HepG2 (cell line): ENCODE measurements around the gene POU2F1.

Experiments used
- EP300 ChIP-seq, 3 experiments: sonication (generic) in 1 of 3; formaldehyde crosslinking in 1 of 3; IDR thresholded peaks; 2 replicates each; pipeline versions ENCODE4 v1.5.1 to v1.6.1; 2011 to 2020; ENCODE audit warnings: low read depth in 2 of 3, low read length in 2 of 3, borderline replicate concordance in 1 of 3, improper control_type of control experiment in 1 of 3, mild to moderate bottlenecking in 1 of 3, missing genetic modification reagents in 1 of 3, moderate library complexity in 1 of 3
- POLR2A ChIP-seq, 2 experiments: IDR thresholded peaks; 2 replicates each; pipeline ENCODE4 v1.6.1; 2011; ENCODE audit warnings: low read depth in 2 of 2, low read length in 2 of 2, mild to moderate bottlenecking in 1 of 2, moderate library complexity in 1 of 2; ENCODE audit not compliant: insufficient read depth in 1 of 2
- POLR2AphosphoS5 ChIP-seq: IDR thresholded peaks from 2 replicates; pipeline ENCODE4 v1.6.1; 2012; ENCODE audit warnings: low read depth, low read length
- PPARG ChIP-seq: conservative IDR thresholded peaks from 2 replicates; pipeline ENCODE4 v1.6.1; 2016; ENCODE audit warnings: missing biosample characterization, missing genetic modification reagents
- PRPF4 ChIP-seq: fragments of 200-400 bp; formaldehyde crosslinking; IDR thresholded peaks from 2 replicates; pipeline ENCODE4 v1.6.1; 2016; ENCODE audit warnings: low read length, low read depth; ENCODE audit not compliant: poor library complexity, severe bottlenecking
- RNF2 ChIP-seq: fragments of 450-650 bp; conservative IDR thresholded peaks from 2 replicates; pipeline ENCODE4 v1.6.1; 2016; ENCODE audit warnings: low read depth
- SP1 ChIP-seq, 2 experiments: fragments of 450-650 bp in 1 of 2; sonication (generic) in 1 of 2; formaldehyde crosslinking in 1 of 2; IDR thresholded peaks; 2 replicates each; pipeline versions ENCODE4 v1.4.0 to v1.6.1; 2016 to 2020; ENCODE audit warnings: missing genetic modification reagents in 1 of 2
- ZHX1 ChIP-seq: sonication (generic); formaldehyde crosslinking; IDR thresholded peaks from 2 replicates; pipeline ENCODE4 v1.8.1; 2022; ENCODE audit warnings: low read depth, mild to moderate bottlenecking, missing genetic modification reagents
- ZNF282 ChIP-seq: fragments of 450-650 bp; IDR thresholded peaks from 2 replicates; pipeline ENCODE4 v1.6.1; 2018; ENCODE audit not compliant: partially characterized antibody
- ZNF335 ChIP-seq: sonication (generic); formaldehyde crosslinking; IDR thresholded peaks from 2 replicates; pipeline ENCODE4 v1.4.0; 2020; ENCODE audit warnings: missing genetic modification reagents

- TF ChIP-seq ZNF282 = no peak
- no peak for TF ChIP-seq SP1 (IDR thresholded peaks at IDR 0.05)
- no peak for TF ChIP-seq SP1 (CRISPR knock-in tag; IDR thresholded peaks at IDR 0.05)
- TF ChIP-seq POLR2AphosphoS5 = no peak
- TF ChIP-seq ZNF335 (CRISPR knock-in tag) = no peak
- TF ChIP-seq POLR2A (IDR thresholded peaks at IDR 0.05; ENCODE audit: insufficient read depth in 1 of 2, low read depth in 2 of 2, low read length in 2 of 2) = no peak
- TF ChIP-seq PPARG = no peak
- TF ChIP-seq RNF2 = no peak
- no peak for TF ChIP-seq EP300 (IDR thresholded peaks at IDR 0.05; ENCODE audit: low read depth in 2 of 2, low read length in 2 of 2)
- no peak for TF ChIP-seq EP300 (CRISPR knock-in tag; IDR thresholded peaks at IDR 0.05; ENCODE audit: borderline replicate concordance)
- TF ChIP-seq ZHX1 (CRISPR knock-in tag) = no peak
- no peak for TF ChIP-seq PRPF4
These were observed 18.0 kb downstream of the POU2F1 start for GRCh38 chr1:167238713-167239112.
